ENCODE measurements around the gene HTR6.

The HTR6 gene

GRCh38 chr1:19664453-19665185 lies at the start of gene HTR6:
Gene HTR6 (plus strand): TSS chr1:19664875. CDS start chr1:19665754, 879 bp downstream.
- in situ Hi-C loops (cut with HindIII; ENCODE audit: low sequenced_read_pairs), result loop anchor here (5.0 kb wide), 1 partner anchor 43 kb away; no protein-coding TSS in a partner anchor
- peak within 1 kb of the TSS; percentile 24 for H3K4me3 ChIP-seq (ENCODE audit: low read depth, low read length)
- no peak for DNase-seq (ENCODE audit: low read depth)
- TF ChIP-seq CTCF (IDR thresholded peaks at IDR 0.05; ENCODE audit: low read depth, low read length, missing control alignments), result no peak

GRCh38 chr1:19615438-19615837 lies 49.2 kb upstream of the HTR6 start:
- no peak for DNase-seq (ENCODE audit: low read depth)
- no peak for TF ChIP-seq CTCF (IDR thresholded peaks at IDR 0.05; ENCODE audit: low read depth, low read length, missing control alignments)
- in situ Hi-C loops (cut with HindIII; ENCODE audit: low sequenced_read_pairs), result no loop called here
- H3K4me3 ChIP-seq (ENCODE audit: low read depth, low read length), result no peak overlapping the region

- in situ Hi-C loops (cut with HindIII; ENCODE audit: low sequenced_read_pairs), result no loop called here
- H3K4me3 ChIP-seq (ENCODE audit: low read depth, low read length), result no peak overlapping the region
- no peak for DNase-seq (ENCODE audit: low read depth)
- no peak for TF ChIP-seq CTCF (IDR thresholded peaks at IDR 0.05; ENCODE audit: low read depth, low read length, missing control alignments)
These were observed 48.2 kb upstream of the HTR6 start for GRCh38 chr1:19616489-19616888.

GRCh38 chr1:19617376-19617775 lies 47.3 kb upstream of the HTR6 start:
- in situ Hi-C loops (cut with HindIII; ENCODE audit: low sequenced_read_pairs), result no loop called here
- H3K4me3 ChIP-seq (ENCODE audit: low read depth, low read length), result no peak overlapping the region
- no peak for DNase-seq (ENCODE audit: low read depth)
- no peak for TF ChIP-seq CTCF (IDR thresholded peaks at IDR 0.05; ENCODE audit: low read depth, low read length, missing control alignments)

GRCh38 chr1:19618428-19618827 lies 46.2 kb upstream of the HTR6 start:
- DNase-seq (ENCODE audit: low read depth), result no peak
- in situ Hi-C loops (cut with HindIII; ENCODE audit: low sequenced_read_pairs), result no loop called here
- no peak for TF ChIP-seq CTCF (IDR thresholded peaks at IDR 0.05; ENCODE audit: low read depth, low read length, missing control alignments)
- H3K4me3 ChIP-seq (ENCODE audit: low read depth, low read length), result no peak overlapping the region

GRCh38 chr1:19619697-19620384 lies 44.8 kb upstream of the HTR6 start:
- DNase-seq (ENCODE audit: low read depth), result no peak
- in situ Hi-C loops (cut with HindIII; ENCODE audit: low sequenced_read_pairs), result no loop called here
- no peak for TF ChIP-seq CTCF (IDR thresholded peaks at IDR 0.05; ENCODE audit: low read depth, low read length, missing control alignments)
- H3K4me3 ChIP-seq (ENCODE audit: low read depth, low read length), result no peak overlapping the region

Data from astrocyte of the cerebellum (primary cell).